GM06990 (cell line): Measurements from ENCODE around the gene FBXW8.

ENCODE experiments used
- DNase-seq: peaks from one replicate; pipeline ENCODE4 v3.0.0-alpha.2; 2011; ENCODE audit not compliant: insufficient read length; ENCODE audit errors: extremely low read depth
- H3K27me3 ChIP-seq: replicated peaks from 2 replicates; pipeline ENCODE4 v1.6.0; 2011; ENCODE audit warnings: low read length; ENCODE audit not compliant: control insufficient read depth, insufficient read depth
- H3K36me3 ChIP-seq: 2 replicates; pipeline ENCODE4 v1.5.1; 2011; ENCODE audit warnings: low read length; ENCODE audit not compliant: control insufficient read depth, insufficient read depth
- H3K4me3 ChIP-seq: replicated peaks from 2 replicates; pipeline ENCODE4 v1.5.1; 2011; ENCODE audit warnings: low read depth, mild to moderate bottlenecking, control low read depth, low read length
- CTCF ChIP-seq: IDR thresholded peaks from 2 replicates; pipeline ENCODE4 v1.5.1; 2011; ENCODE audit warnings: low read length, control low read depth, mild to moderate bottlenecking, inconsistent platforms; ENCODE audit not compliant: insufficient read depth, poor library complexity, severe bottlenecking

Gene FBXW8

DNA sequence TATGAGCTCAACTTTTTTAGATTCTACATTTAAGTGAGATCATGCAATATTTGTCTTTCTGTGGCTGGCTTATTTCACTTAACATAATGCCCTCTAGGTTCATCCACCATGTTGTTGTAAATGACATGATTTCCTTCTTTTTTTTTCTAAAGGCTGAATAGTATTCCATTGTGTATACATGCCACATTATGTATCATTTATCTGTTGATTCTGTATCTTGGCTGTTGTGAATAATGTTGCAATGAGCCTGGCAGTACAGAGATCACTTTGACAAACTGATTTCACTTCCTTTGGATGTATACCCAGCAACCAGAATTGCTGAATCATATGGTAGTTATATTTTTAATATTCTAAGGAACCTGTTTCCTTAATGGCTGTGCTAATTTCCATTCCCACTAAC is 19.1 kb downstream of the FBXW8 start:
- no peak for DNase-seq
- TF ChIP-seq CTCF: no peak
- Histone ChIP-seq H3K4me3 (no peak overlapping the region), H3K27me3 (no peaks in the 10 kb centered on the region), H3K36me3 (no peaks in the 10 kb centered on the region)

- no peak for DNase-seq
- Histone ChIP-seq H3K36me3 (no peaks in the 10 kb centered on the region; the same call in 1 of the 2 replicates), H3K27me3 (no peaks in the 10 kb centered on the region), H3K4me3 (no peak overlapping the region)
- TF ChIP-seq CTCF: no peak
These were observed 20.9 kb downstream of the FBXW8 start for GRCh38 chr12:116931665-116932064.

- H3K36me3 ChIP-seq: no peaks in the 10 kb centered on the region; the same call in 1 of the 2 replicates
- no peak for TF ChIP-seq CTCF
These were observed 22.3 kb downstream of the FBXW8 start for GRCh38 chr12:116933091-116933490.

GRCh38 chr12:116933512-116934246 is 22.9 kb downstream of the FBXW8 start:
- no peak for DNase-seq
- no peak for TF ChIP-seq CTCF

More at GRCh38 chr12:116933091-116933490, 22.3 kb downstream of the FBXW8 start:
- Histone ChIP-seq H3K27me3 (no peaks in the 10 kb centered on the region), H3K4me3 (no peak overlapping the region)
- DNase-seq: no peak

DNA sequence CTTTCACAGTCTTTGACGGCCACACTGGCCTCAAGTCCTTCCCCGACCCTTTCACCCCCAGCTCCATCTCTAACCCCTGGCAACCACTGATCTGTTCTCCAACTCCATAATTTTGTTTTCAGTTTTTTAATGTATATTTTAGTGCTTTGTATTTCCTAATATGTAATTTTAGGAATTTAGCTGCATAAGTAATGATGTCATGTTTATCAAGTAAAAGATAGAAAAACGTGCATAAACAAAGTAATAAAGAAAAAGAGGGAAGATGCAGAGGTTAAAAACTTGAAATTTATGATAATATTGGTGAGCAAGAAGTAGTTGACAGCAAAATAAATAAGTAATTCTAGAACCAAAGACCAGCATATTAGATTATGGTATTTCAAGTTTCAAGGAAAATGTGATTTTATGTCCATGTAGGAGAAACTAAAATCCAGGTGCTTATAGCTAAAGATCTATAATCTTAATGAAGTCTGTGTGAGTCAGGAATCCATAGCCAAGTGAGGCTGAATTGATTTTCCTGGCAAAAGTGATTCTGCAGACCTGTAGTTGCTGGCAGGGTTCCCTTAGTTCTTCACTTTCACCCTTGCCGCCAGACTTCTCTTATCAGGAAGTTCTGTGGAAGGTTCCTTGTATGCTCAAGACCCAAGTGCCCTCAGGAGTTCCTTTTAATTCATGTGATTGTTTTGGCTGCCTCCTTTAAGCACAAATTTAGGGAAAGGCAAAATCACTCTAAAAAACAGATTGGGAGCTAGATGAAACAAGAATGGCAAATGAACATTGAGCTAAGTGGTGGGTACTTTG is 24.4 kb downstream of the FBXW8 start:
- DNase-seq: no peak
- Histone ChIP-seq H3K36me3 (no peaks in the 10 kb centered on the region; the same call in 1 of the 2 replicates), H3K27me3 (no peaks in the 10 kb centered on the region), H3K4me3 (no peak overlapping the region)
- TF ChIP-seq CTCF: no peak

More at GRCh38 chr12:116933512-116934246, 22.9 kb downstream of the FBXW8 start:
- Histone ChIP-seq H3K27me3 (no peaks in the 10 kb centered on the region), H3K4me3 (no peak overlapping the region), H3K36me3 (no peaks in the 10 kb centered on the region; the same call in 1 of the 2 replicates)
